GM19043 (cell line): Measurements from ENCODE around the gene DUSP7.

Experiments
- ATAC-seq: cut with Tn5 transposase; IDR thresholded peaks from one replicate; pipeline ENCODE4 v1.9.1; 2021; ENCODE audit warnings: low read depth; ENCODE audit not compliant: unreplicated experiment

DUSP7 gene

GRCh38 chr3:52086976-52087663 lies 30.7 kb upstream of the DUSP7 start:
- no peak for ATAC-seq

- no peak for ATAC-seq
Measured at GRCh38 chr3:52086461-52086860, 30.1 kb upstream of the DUSP7 start.

GRCh38 chr3:52085681-52086282 lies 29.4 kb upstream of the DUSP7 start:
- ATAC-seq: no peak

- no peak for ATAC-seq
Measured at GRCh38 chr3:52084954-52085680, 28.7 kb upstream of the DUSP7 start.

- ATAC-seq: no peak
Measured at GRCh38 chr3:52084216-52084945, 28.0 kb upstream of the DUSP7 start.

- no peak for ATAC-seq
Measured at GRCh38 chr3:52083556-52084087, 27.3 kb upstream of the DUSP7 start.

GRCh38 chr3:52082951-52083350 lies 26.6 kb upstream of the DUSP7 start:
- ATAC-seq: no peak

GRCh38 chr3:52080830-52081719 lies 24.7 kb upstream of the DUSP7 start:
- ATAC-seq: no peak

GRCh38 chr3:52079958-52080357 lies 23.6 kb upstream of the DUSP7 start:
- no peak for ATAC-seq

GRCh38 chr3:52078781-52079560 lies 22.6 kb upstream of the DUSP7 start:
- no peak for ATAC-seq

GRCh38 chr3:52077925-52078324 lies 21.6 kb upstream of the DUSP7 start:
- ATAC-seq: no peak

GRCh38 chr3:52076896-52077780 lies 20.8 kb upstream of the DUSP7 start:
- ATAC-seq: no peak

GRCh38 chr3:52073490-52073889 lies 17.1 kb upstream of the DUSP7 start:
- ATAC-seq: no peak

- ATAC-seq: no peak
Measured at GRCh38 chr3:52072471-52072870, 16.1 kb upstream of the DUSP7 start.

GRCh38 chr3:52072020-52072419 lies 15.6 kb upstream of the DUSP7 start:
- ATAC-seq: no peak

- ATAC-seq: no peak
Measured at GRCh38 chr3:52070724-52071621, 14.6 kb upstream of the DUSP7 start.

GRCh38 chr3:52069855-52070254 lies 13.5 kb upstream of the DUSP7 start:
- no peak for ATAC-seq
